Activated CD8-positive, alpha-beta memory T cell treated with anti-CD3 and anti-CD28 coated beads, Interleukin-2, amount 50 U/mL, for 24 hours (primary cell): Measurements from ENCODE around the gene LIMD2.

Experiments
- DNase-seq: peaks from one replicate; pipeline ENCODE4 v3.0.0-alpha.2; 2020; ENCODE audit errors: extremely low read depth

The LIMD2 gene

DNA sequence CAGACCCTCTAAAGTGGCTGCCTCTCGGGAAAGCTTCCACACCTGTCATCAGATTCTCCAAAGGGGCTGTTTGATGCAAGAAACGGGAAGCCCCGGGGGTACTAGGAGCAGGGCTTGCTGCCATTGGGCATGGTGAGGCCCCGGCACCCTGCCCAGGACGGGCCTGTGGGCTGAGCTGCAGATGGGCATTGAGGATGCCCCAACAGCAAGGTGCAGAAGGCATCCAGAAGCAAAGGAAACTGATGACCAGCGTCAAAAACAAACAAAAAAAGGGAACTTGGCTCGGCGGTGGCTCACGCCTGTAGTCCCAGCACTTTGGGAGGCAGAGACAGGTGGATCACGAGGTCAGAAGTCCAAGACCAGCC lies 1.5 kb upstream of the LIMD2 start:
- no peak for DNase-seq

DNA sequence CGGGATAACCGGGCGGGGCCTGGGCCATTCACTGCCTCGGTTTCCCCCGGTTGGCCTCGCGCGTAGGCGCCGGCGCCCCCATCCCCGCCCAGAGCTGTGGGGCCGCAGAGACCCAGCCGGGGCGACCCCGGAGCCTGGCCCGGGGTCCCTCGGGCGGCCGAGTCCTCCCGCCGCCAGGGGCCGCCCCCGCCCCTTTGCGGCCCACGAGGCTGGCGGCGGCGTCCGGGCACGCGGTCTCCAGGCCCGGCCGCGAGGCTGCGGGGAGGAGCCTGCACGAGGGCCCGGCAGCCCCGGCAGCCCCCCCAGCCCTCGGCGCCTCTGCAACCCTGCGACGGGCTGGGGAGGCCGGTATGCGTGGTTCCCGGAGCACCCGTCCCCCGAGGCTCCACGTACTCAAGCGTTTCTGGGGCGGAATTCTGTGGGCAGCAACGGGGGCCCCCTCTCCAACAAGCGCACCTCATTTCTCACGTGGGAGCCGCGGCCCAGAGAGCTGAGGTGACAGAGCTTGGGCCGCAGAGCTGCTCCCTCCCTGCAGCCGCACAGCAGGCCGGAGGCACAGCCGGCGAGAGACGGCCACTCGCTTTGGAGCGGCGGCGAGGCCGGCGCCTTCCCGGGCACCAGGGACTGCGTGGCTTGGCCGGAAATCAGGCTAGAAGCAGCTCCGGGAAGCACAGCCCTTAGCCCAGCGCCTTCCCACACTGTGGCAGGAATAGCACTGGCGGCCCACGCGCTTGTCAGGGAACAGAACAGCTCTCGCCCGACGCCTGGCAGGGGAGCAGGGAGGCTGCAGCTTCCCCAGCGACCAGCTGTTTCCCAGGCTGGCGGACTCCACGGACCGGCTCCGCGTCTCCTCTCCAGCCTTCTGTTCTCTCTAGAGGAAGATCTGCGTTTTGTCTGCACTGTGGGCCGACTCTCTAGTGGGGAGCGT lies 867 bp upstream of the LIMD2 start:
- DNase-seq = no peak

DNA sequence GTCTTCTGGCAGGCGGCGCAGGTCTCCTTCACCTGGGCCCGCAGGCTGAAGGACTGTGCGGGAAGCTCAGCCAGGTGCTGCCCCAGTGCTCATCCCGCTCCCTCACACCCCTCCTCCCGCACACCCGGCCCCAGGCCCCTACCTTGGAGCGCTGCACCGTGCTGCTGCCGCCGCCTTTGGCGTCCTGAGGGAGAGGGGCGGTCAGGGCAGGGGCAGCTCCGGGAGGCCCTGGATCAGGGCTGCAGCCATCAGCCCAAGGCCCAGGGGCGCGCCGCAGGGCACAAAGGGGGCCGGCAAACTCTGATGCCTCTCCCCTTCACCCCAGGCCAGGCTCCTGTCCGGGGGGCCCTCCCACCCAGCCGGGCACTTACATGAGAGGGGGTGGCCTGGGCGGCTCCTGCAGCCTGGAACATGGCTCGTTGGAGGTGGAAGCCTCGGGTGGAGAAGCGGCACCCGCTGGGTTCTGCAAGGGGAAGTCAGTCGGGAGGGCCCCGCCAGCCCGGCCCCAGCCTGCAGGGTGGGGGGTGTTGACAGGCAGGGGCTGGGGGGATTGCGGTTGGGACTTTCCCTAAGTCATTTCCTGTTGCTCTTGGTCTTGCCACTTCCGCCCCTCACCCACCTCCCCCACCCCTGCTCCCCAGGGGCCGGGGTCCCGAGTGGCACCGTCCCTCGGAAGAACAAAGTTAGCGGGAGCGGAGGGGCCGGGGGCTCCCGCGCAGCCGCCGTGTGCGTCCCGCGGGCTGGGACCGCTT lies 863 bp downstream of the LIMD2 start:
- DNase-seq = no peak

- no peak for DNase-seq
Observed at GRCh38 chr17:63698381-63698885, 1.5 kb downstream of the LIMD2 start.

DNA sequence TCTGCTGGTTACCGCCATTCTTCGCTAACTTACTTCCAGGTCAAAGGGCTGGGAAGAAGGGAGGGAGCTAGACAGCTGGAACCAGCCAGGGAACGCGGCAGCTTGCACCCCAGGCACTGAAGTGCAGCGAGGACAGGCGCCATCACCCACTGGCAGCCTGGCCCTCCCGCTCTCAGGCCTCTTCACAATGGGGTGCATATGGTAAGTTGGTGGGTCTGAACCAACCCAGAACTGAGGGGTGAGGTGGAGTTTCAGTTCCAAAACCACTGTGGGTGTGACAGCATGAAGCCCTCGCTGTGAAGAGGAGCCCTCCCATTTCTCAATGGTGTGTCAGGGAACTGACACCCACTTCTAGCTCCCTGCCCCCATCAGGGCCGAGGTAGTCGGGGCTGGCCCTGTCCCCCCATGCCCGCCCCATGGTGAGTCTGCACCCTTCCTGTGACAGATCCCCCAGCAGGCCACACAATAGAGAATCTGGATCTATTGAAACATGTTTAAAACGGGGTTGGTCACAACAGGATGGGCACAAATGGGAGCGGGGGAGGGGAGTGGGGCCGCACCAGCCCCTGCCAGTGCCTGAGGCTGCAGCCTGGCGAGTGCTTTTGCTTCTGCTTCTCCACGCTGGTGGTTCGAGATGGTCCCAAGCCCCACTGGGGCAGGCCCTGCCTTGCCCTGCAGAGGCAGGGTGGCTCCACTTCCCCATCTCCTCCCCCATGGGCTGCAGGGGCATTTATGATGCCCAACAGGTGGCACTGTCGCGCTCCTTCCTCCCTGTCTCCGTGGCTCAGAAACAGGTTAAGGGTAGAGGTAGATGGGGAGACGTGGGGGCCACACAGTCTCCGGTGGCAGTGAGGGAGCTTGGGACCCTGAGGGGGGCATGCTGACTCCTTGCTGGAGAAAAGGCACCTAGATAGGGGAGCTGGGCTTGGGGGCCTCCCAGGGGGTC lies 2.3 kb downstream of the LIMD2 start:
- no peak for DNase-seq

DNA sequence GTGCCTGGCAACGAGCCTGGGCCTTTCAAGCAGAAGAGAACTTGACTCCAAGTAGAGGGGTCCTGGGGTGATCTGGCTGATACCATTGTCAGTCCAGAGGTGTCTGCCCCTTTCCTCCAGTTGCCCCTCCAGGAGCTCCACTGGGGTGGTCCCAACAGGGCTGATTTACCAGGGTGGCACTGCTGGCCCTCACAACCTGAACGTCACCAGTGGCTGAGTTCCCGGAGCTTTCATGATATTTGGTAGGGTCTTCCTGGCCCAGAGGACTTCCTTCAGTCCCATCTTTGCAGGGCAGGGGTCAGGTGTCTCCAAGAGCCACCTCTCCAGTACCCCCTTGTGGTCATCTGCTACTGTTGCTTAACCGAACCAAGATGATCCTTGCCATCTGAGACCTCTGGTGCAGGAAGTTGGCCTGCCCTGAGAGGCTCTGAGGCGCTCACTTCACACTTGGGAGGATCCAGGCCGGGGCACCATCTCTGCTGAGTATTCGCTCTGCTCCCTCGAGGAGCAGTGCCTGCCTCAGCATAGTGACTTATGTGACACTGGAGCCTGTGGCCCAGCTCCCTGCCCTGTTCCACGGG lies 3.5 kb downstream of the LIMD2 start:
- DNase-seq = no peak

GRCh38 chr17:63695889-63696288 lies 4.0 kb downstream of the LIMD2 start:
- no peak for DNase-seq

DNA sequence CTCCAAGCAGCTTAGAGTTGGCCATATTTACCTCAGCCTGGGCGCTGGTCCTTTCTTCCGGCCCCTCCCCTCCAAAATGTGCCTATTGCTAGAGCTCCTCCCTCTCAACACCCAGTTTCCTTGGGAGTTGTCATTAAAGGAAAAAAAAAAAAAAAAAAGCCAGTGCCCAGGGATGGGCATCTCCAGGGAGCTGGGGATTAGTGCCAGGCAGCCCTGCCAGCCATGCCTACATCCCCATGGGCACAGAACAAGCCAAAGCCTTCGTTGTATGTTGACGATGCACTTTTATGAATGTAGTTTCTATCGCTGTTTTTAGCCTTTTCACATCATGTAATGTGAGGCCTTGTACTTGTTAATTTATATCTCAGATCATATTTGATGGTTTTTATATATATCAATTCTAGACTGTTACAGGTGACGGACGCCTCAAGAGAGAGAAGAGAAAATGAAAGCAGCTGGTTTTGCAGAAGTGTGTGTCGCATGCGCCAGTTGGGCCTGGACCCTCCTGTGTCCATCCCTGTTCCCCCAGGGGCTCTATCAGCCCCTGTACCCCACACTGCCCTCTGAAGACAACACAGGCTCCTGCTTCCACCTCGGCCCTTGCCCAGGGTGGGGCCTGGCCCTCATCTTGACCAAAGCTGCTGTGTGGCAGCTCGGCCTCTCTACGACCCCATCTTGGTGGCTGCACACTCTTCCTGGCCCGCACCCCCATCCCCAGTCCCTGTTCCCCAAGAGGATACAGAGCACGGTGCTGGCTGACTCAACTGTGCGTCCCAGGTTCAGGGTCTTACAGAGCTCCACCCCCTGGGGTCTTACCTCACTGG lies 4.8 kb downstream of the LIMD2 start:
- DNase-seq = no peak

GRCh38 chr17:63694229-63694949 lies 5.5 kb downstream of the LIMD2 start:
- DNase-seq = no peak

GRCh38 chr17:63693411-63694113 lies 6.4 kb downstream of the LIMD2 start:
- DNase-seq = no peak

DNA sequence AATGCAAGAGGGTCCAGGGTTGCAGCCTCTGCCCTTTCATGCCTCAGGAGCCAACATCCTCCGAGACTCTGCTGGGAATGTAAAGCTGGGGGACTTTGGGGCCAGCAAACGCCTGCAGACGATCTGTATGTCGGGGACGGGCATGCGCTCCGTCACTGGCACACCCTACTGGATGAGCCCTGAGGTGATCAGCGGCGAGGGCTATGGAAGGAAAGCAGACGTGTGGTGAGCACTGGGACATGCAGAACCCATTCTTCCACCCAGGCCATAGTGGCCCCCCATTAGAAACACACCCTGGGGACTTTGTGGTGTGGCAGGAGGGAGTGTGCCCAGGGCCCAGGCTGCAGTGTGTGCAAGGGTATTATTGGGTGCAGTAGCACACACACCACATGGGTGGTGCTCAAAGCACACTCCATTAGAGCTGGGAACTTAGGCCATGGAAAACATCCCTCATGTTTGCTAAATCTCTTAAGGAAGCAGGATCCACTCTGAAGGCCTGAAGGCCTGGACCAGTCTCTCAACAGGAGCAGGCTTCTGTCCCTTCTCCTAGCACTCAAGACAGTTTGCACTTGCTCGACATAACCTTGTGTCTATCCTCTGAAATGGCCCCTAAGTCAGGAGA lies 7.6 kb downstream of the LIMD2 start:
- DNase-seq = no peak

GRCh38 chr17:63689479-63689878 lies 10.4 kb downstream of the LIMD2 start:
- DNase-seq = no peak

- DNase-seq = no peak
Observed at GRCh38 chr17:63688396-63689020, 11.4 kb downstream of the LIMD2 start.

DNA sequence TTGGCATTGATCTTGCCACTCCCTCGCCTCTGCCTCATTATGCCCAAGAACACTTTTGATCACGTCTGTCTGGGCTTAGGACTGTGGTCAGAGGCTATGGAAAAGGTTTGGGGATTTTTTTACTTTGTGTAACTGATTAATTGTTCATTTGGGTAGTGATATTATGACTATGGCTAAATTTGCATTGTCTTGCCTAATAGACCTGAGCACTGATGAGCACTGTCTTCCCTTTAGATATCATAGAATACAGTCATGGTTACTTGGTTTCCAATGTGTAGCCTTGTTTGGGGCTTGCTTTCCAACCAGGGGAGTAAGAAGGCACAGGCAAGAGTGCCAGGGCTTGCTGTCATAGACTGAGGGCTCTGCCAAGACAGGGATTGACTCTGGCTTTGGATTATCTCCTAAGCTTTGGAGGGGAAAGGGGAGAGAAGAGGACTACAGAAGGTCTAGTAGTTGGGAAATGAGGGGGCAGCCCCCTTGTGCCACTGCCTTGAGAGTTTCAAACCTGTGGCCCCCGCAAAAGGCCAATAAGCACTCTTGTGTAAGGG lies 13.7 kb downstream of the LIMD2 start:
- DNase-seq = no peak

GRCh38 chr17:63685578-63685977 lies 14.3 kb downstream of the LIMD2 start:
- DNase-seq = no peak

DNA sequence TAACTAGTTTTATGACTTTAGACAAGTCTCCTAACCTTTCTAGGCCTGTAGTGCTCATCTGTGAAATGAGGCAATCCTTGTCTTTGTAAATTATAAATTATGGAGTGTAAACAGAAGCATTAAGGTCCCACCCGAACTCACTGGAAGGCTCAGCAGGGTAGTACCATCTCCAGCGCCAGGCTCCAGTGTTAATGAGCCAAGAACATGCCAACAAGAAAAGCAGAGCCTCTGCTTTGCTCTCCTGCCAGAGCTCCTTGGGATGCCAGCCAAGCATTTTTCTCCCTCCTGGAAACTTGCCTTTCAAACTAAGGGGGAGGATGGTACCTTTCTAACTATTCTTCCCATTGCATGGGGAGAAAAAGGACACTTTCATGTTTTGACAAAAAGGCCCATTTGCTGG lies 14.9 kb downstream of the LIMD2 start:
- no peak for DNase-seq

DNA sequence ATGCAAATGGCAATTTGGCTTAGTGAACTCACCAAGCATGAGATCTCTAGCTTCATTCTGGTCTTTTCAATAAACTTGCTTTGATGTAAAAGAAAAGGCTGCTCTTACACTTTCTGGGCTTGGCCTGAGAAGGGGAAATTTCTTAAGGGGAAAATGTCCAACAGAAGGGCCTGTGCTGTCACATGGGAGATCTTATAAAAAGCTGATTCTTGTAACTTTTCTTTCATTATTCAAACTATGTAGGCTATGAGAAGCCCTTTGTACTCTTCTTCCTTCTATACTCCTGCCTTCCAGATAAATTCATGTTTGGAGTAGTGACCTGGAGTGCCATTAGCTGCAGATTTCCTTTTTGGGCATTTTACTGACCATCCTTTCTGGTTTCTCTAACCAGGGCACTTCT lies 16.9 kb downstream of the LIMD2 start:
- no peak for DNase-seq

DNA sequence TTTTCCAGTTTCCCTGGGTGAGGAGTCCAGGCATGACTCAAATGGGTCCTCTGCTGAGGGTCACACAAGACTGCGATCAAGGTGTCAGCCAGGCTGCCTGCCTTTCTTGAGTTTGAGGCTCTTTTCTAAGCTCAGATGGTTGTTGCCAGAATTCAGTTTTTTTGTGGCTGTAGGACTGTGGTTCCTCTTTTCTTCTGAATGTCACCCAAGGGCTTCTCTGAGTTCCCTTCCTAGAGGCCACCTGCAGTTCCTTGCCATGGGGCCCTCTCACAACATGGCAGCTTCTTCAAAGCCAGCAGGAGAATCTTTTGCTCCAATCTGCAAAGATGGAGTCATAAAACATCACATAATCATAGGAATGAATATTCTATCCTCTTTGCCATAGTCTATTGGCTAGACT lies 17.5 kb downstream of the LIMD2 start:
- no peak for DNase-seq
